Neural progenitor cell (in vitro differentiated cells): ENCODE results near the gene DNAI7. TPM values are rescaled to one million over a fixed set of nuclear protein-coding genes. Genes with fewer than 3 reads are reported as not detected.
A peak's percentile ranks its signal among the peaks of the same experiment; 100 is the strongest.

Experiments
- DNase-seq: peaks from one replicate; pipeline ENCODE4 v3.0.0-alpha.2; 2016; ENCODE audit warnings: low spot score
- H2AFZ ChIP-seq: fragments of 200-600 bp; sonication (generic); replicated peaks from 2 replicates; pipeline ENCODE4 v1.6.1; 2016; ENCODE audit warnings: antibody characterized with exemption
- H3F3A ChIP-seq: fragments of 200-600 bp; sonication (generic); 2 replicates; pipeline ENCODE4 v1.6.1; 2016; ENCODE audit warnings: antibody characterized with exemption, low read depth
- H3K27ac ChIP-seq: fragments of 200-600 bp; sonication (generic); 2 replicates; pipeline ENCODE4 v1.5.1; 2016; ENCODE audit warnings: mild to moderate bottlenecking
- H3K27me3 ChIP-seq: fragments of 200-600 bp; sonication (generic); 2 replicates; pipeline ENCODE4 v1.6.1; 2016; ENCODE audit warnings: mild to moderate bottlenecking, moderate library complexity
- H3K36me3 ChIP-seq: fragments of 200-600 bp; sonication (generic); 2 replicates; pipeline ENCODE4 v1.5.1; 2016
- H3K4me1 ChIP-seq: fragments of 200-600 bp; sonication (generic); 2 replicates; pipeline ENCODE4 v1.6.1; 2016; ENCODE audit warnings: mixed run types
- H3K4me2 ChIP-seq: fragments of 200-600 bp; sonication (generic); 2 replicates; pipeline ENCODE4 v1.6.1; 2016
- H3K4me3 ChIP-seq: fragments of 200-600 bp; sonication (generic); 2 replicates; pipeline ENCODE4 v1.5.1; 2016
- H3K79me2 ChIP-seq: fragments of 200-600 bp; sonication (generic); 2 replicates; pipeline ENCODE4 v1.6.1; 2016; ENCODE audit warnings: low read depth
- H3K9ac ChIP-seq: fragments of 200-600 bp; sonication (generic); 2 replicates; pipeline ENCODE4 v1.6.1; 2016
- H3K9me3 ChIP-seq: fragments of 200-600 bp; sonication (generic); 2 replicates; pipeline ENCODE4 v1.5.1; 2016; ENCODE audit warnings: low read depth
- H4K20me1 ChIP-seq: fragments of 200-600 bp; sonication (generic); 2 replicates; pipeline ENCODE4 v1.6.1; 2016; ENCODE audit warnings: low read depth
- H3K27ac Mint-ChIP-seq: 3 replicates; pipeline ENCODE4 v1.8.0; 2021; ENCODE audit warnings: mixed read lengths
- H3K27me3 Mint-ChIP-seq: 2 replicates; pipeline ENCODE4 v1.8.0; 2022; ENCODE audit warnings: low read depth, mild to moderate bottlenecking, inconsistent platforms, moderate library complexity, mixed read lengths; ENCODE audit not compliant: insufficient read depth
- H3K36me3 Mint-ChIP-seq: 3 replicates; pipeline ENCODE4 v1.8.0; 2021; ENCODE audit warnings: mixed read lengths
- H3K4me1 Mint-ChIP-seq: 3 replicates; pipeline ENCODE4 v1.8.0; 2021; ENCODE audit warnings: mixed read lengths
- H3K4me3 Mint-ChIP-seq: 3 replicates; pipeline ENCODE4 v1.8.0; 2021; ENCODE audit warnings: mild to moderate bottlenecking, moderate library complexity, mixed read lengths
- H3K9me3 Mint-ChIP-seq: 3 replicates; pipeline ENCODE4 v1.8.0; 2020; ENCODE audit warnings: mixed read lengths
- CTCF ChIP-seq: fragments of 200-600 bp; sonication (generic); IDR thresholded peaks from 2 replicates; pipeline ENCODE4 v1.5.1; 2017; ENCODE audit warnings: antibody characterized with exemption, mild to moderate bottlenecking
- EZH2 ChIP-seq: fragments of 200-600 bp; sonication (generic); IDR thresholded peaks from 2 replicates; pipeline ENCODE4 v1.6.1; 2017; ENCODE audit warnings: antibody characterized with exemption, mild to moderate bottlenecking, moderate library complexity
- EZH2phosphoT487 ChIP-seq: fragments of 200-600 bp; sonication (generic); IDR thresholded peaks from 2 replicates; pipeline ENCODE4 v1.6.1; 2017; ENCODE audit warnings: antibody characterized with exemption
- total RNA-seq: library from RNA; depleted of rRNA; stranded (reverse); fragments of >200 nt; gene quantifications from 2 replicates; pipeline ENCODE4 v1.2.3, GENCODE V29; 2015; ENCODE audit warnings: low replicate concordance

Gene DNAI7
- total RNA-seq, 1 donor from 2014 or later: 1.1 TPM

GRCh38 chr12:25087596-25087995 is 107.4 kb downstream of the DNAI7 start:
- H3K36me3 Mint-ChIP-seq: no peaks in the 10 kb centered on the region
- no peak overlapping the region for H2AFZ ChIP-seq
- no peak for TF ChIP-seq CTCF
- no peak for TF ChIP-seq EZH2
- TF ChIP-seq EZH2phosphoT487: no peak
- H3K4me1 Mint-ChIP-seq: no peaks in the 10 kb centered on the region
- H3K9me3 ChIP-seq: no peaks in the 10 kb centered on the region
- H3K27ac Mint-ChIP-seq: no peak overlapping the region
- no peaks in the 10 kb centered on the region for H4K20me1 ChIP-seq
- H3K36me3 ChIP-seq: no peaks in the 10 kb centered on the region
- H3K4me1 ChIP-seq: no peaks in the 10 kb centered on the region
- H3K4me2 ChIP-seq: no peak overlapping the region
- H3K4me3 ChIP-seq: no peak overlapping the region
- no peaks in the 10 kb centered on the region for H3K9me3 Mint-ChIP-seq
- H3K79me2 ChIP-seq: no peaks in the 10 kb centered on the region
- no peak overlapping the region for H3K4me3 Mint-ChIP-seq
- H3K27me3 ChIP-seq: no peaks in the 10 kb centered on the region
- DNase-seq: no peak
- no peak overlapping the region for H3K9ac ChIP-seq
- H3K27ac ChIP-seq: no peak overlapping the region
- H3F3A ChIP-seq: no peaks in the 10 kb centered on the region
- H3K27me3 Mint-ChIP-seq: peaks cover 3% of the 10 kb centered on the region

GRCh38 chr12:25084816-25085215 is 110.1 kb downstream of the DNAI7 start:
- no peaks in the 10 kb centered on the region for H3K79me2 ChIP-seq
- no peak overlapping the region for H3K4me2 ChIP-seq
- no peaks in the 10 kb centered on the region for H3F3A ChIP-seq
- H3K4me3 Mint-ChIP-seq: no peak overlapping the region
- H3K4me3 ChIP-seq: no peak overlapping the region
- no peaks in the 10 kb centered on the region for H3K4me1 ChIP-seq
- H3K27me3 Mint-ChIP-seq: peaks cover 3% of the 10 kb centered on the region
- no peaks in the 10 kb centered on the region for H3K4me1 Mint-ChIP-seq
- H3K27ac Mint-ChIP-seq: no peak overlapping the region
- H4K20me1 ChIP-seq: no peaks in the 10 kb centered on the region
- TF ChIP-seq CTCF (peak; percentile 9), EZH2 (no peak), EZH2phosphoT487 (no peak)
- H3K27ac ChIP-seq: no peak overlapping the region
- no peaks in the 10 kb centered on the region for H3K9me3 Mint-ChIP-seq
- peak; percentile 20 for DNase-seq
- H3K9me3 ChIP-seq: no peaks in the 10 kb centered on the region
- H3K27me3 ChIP-seq: no peaks in the 10 kb centered on the region
- no peaks in the 10 kb centered on the region for H3K36me3 ChIP-seq
- no peak overlapping the region for H3K9ac ChIP-seq
- no peak overlapping the region for H2AFZ ChIP-seq
- no peaks in the 10 kb centered on the region for H3K36me3 Mint-ChIP-seq

DNA sequence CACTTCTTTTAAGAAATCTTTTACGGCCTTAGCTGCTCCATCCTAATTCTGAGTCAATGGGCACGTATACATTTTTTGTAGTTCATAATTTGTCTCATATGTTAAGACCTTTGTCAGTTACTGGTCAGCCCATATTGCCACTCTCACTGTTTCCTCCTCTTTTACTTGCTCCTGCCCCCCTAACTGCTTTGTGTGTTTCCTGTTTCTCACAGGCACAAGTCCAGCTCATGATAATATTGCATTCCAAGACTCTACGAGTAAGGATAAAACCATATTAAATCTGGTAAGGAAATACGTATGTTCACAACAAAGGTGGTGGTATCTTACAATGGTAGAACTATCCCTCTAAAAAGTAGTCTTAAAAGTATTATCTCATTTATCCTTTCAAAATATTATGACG is 111.7 kb downstream of the DNAI7 start:
- H3K36me3 ChIP-seq: no peaks in the 10 kb centered on the region
- no peaks in the 10 kb centered on the region for H3K9me3 ChIP-seq
- no peak overlapping the region for H3K4me2 ChIP-seq
- H3K27me3 ChIP-seq: no peaks in the 10 kb centered on the region
- H3F3A ChIP-seq: no peaks in the 10 kb centered on the region
- H3K4me3 ChIP-seq: no peak overlapping the region
- peaks cover 3% of the 10 kb centered on the region for H3K27me3 Mint-ChIP-seq
- no peaks in the 10 kb centered on the region for H3K9me3 Mint-ChIP-seq
- H3K4me1 ChIP-seq: no peaks in the 10 kb centered on the region
- no peaks in the 10 kb centered on the region for H3K79me2 ChIP-seq
- H3K27ac Mint-ChIP-seq: no peak overlapping the region
- no peak for DNase-seq
- H3K4me1 Mint-ChIP-seq: no peaks in the 10 kb centered on the region
- H3K36me3 Mint-ChIP-seq: no peaks in the 10 kb centered on the region
- H3K27ac ChIP-seq: no peak overlapping the region
- no peak overlapping the region for H2AFZ ChIP-seq
- H3K9ac ChIP-seq: no peak overlapping the region
- H3K4me3 Mint-ChIP-seq: no peak overlapping the region
- H4K20me1 ChIP-seq: no peaks in the 10 kb centered on the region
- no peak for TF ChIP-seq EZH2
- no peak for TF ChIP-seq EZH2phosphoT487
- TF ChIP-seq CTCF: no peak

- Mint-ChIP-seq H3K36me3 (no peaks in the 10 kb centered on the region), H3K27me3 (peaks cover 3% of the 10 kb centered on the region), H3K9me3 (no peaks in the 10 kb centered on the region), H3K4me3 (no peak overlapping the region), H3K4me1 (no peaks in the 10 kb centered on the region), H3K27ac (no peak overlapping the region)
- no peaks in the 10 kb centered on the region for H3K9me3 ChIP-seq
- H3K4me3 ChIP-seq: no peak overlapping the region
- H3F3A ChIP-seq: peaks cover 1% of the 10 kb centered on the region
- H3K36me3 ChIP-seq: no peaks in the 10 kb centered on the region
- no peak overlapping the region for H3K4me2 ChIP-seq
- no peak overlapping the region for H3K27ac ChIP-seq
- DNase-seq: no peak
- H3K79me2 ChIP-seq: no peaks in the 10 kb centered on the region
- H4K20me1 ChIP-seq: no peaks in the 10 kb centered on the region
- TF ChIP-seq EZH2phosphoT487 (no peak), EZH2 (no peak)
- H2AFZ ChIP-seq: no peak overlapping the region
- H3K27me3 ChIP-seq: no peaks in the 10 kb centered on the region
- no peak overlapping the region for H3K9ac ChIP-seq
- H3K4me1 ChIP-seq: no peaks in the 10 kb centered on the region
These were observed 112.3 kb downstream of the DNAI7 start for GRCh38 chr12:25082628-25083027.
